Midbrain (tissue), 1 donor: ENCODE measurements around the gene PWWP2B.
A peak's percentile ranks its signal among the peaks of the same experiment; 100 is the strongest.

Source experiments
- DNase-seq: peaks from one replicate; lab custom pipeline; 2025; lab: John Stamatoyannopoulos, UW

Gene PWWP2B

GRCh38 chr10:132419538-132420468 is 22.8 kb downstream of the PWWP2B start:
- no peak for DNase-seq

GRCh38 chr10:132420469-132420980 is 23.5 kb downstream of the PWWP2B start:
- no peak for DNase-seq

- DNase-seq, result peak; percentile 56
These were observed 24.2 kb downstream of the PWWP2B start for GRCh38 chr10:132420981-132421846.

GRCh38 chr10:132421847-132422751 is 25.1 kb downstream of the PWWP2B start:
- no peak for DNase-seq

- no peak for DNase-seq
These were observed 26.2 kb downstream of the PWWP2B start for GRCh38 chr10:132422903-132423825.

- DNase-seq, result no peak
These were observed 27.2 kb downstream of the PWWP2B start for GRCh38 chr10:132423966-132424861.

- DNase-seq, result no peak
These were observed 28.2 kb downstream of the PWWP2B start for GRCh38 chr10:132425029-132425756.

GRCh38 chr10:132425757-132426155 is 28.8 kb downstream of the PWWP2B start:
- DNase-seq, result no peak

- no peak for DNase-seq
These were observed 30.2 kb downstream of the PWWP2B start for GRCh38 chr10:132427006-132427771.

GRCh38 chr10:132427939-132428367 is 31.0 kb downstream of the PWWP2B start:
- no peak for DNase-seq

- no peak for DNase-seq
These were observed 31.5 kb downstream of the PWWP2B start for GRCh38 chr10:132428486-132428995.

- DNase-seq, result no peak
These were observed 32.6 kb downstream of the PWWP2B start for GRCh38 chr10:132429281-132430230.

- no peak for DNase-seq
These were observed 33.3 kb downstream of the PWWP2B start for GRCh38 chr10:132430231-132430743.

- no peak for DNase-seq
These were observed 33.9 kb downstream of the PWWP2B start for GRCh38 chr10:132430861-132431271.

- no peak for DNase-seq
These were observed 34.7 kb downstream of the PWWP2B start for GRCh38 chr10:132431537-132432175.

GRCh38 chr10:132432176-132432540 is 35.2 kb downstream of the PWWP2B start:
- no peak for DNase-seq
